GM19351 (cell line): ENCODE results near the gene CKB.
"Not testable (repeated sequence)": the region's sequence is repeated elsewhere in the genome, so short reads cannot be mapped to it uniquely, and the experiment has no call there.

ENCODE experiments used
- ATAC-seq: cut with Tn5 transposase; IDR thresholded peaks from one replicate; pipeline ENCODE4 v1.9.1; 2021; ENCODE audit warnings: mild to moderate bottlenecking, moderate library complexity; ENCODE audit not compliant: unreplicated experiment

Gene CKB

GRCh38 chr14:103528146-103528586 lies 5.5 kb upstream of the CKB start:
- no peak for ATAC-seq

GRCh38 chr14:103527408-103528145 lies 4.9 kb upstream of the CKB start:
- ATAC-seq: peak; percentile 45

GRCh38 chr14:103526914-103527248 lies 4.3 kb upstream of the CKB start:
- ATAC-seq: no peak

- no peak for ATAC-seq
These were observed 3.8 kb upstream of the CKB start for GRCh38 chr14:103526247-103526913.

- not testable (repeated sequence) for ATAC-seq
These were observed 3.0 kb upstream of the CKB start for GRCh38 chr14:103525430-103526246.

GRCh38 chr14:103524002-103524935 lies 1.6 kb upstream of the CKB start:
- no peak for ATAC-seq

GRCh38 chr14:103523575-103523954 lies 935 bp upstream of the CKB start:
- ATAC-seq: no peak

GRCh38 chr14:103521951-103522563 lies 573 bp downstream of the CKB start:
- ATAC-seq: no peak

- ATAC-seq: peak; percentile 10
These were observed 1.1 kb downstream of the CKB start for GRCh38 chr14:103521438-103521950.

- ATAC-seq: peak; percentile 39
These were observed 1.8 kb downstream of the CKB start for GRCh38 chr14:103520657-103521437.

GRCh38 chr14:103520269-103520656 lies 2.4 kb downstream of the CKB start:
- no peak for ATAC-seq

- ATAC-seq: no peak
These were observed 2.8 kb downstream of the CKB start for GRCh38 chr14:103519837-103520212.

GRCh38 chr14:103519043-103519836 lies 3.4 kb downstream of the CKB start:
- no peak for ATAC-seq

- ATAC-seq: no peak
These were observed 4.1 kb downstream of the CKB start for GRCh38 chr14:103518422-103519042.

- ATAC-seq: no peak
These were observed 4.8 kb downstream of the CKB start for GRCh38 chr14:103517721-103518421.

- ATAC-seq: no peak
These were observed 5.5 kb downstream of the CKB start for GRCh38 chr14:103517174-103517566.

GRCh38 chr14:103516426-103517173 lies 6.0 kb downstream of the CKB start:
- ATAC-seq: no peak
